ENCODE data around the gene MYH15.

DNA sequence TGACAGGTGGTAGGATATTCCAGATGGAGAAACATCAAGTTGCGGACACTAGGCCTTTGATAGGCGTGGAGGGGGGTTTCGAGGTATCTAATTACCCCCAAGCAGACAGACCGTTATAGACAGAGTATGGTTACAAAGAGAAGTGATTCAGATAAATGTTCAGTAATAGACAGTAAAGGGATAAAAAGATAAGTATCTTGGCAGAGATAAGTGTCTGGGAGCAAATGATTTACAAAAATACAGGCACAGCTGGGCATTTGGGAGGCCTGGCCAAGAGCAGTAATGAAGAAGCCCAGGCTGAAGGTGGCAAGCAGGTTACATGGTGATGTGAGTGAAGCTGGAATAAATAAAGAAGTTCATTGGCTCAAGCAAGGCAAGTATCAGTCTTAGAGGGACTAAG lies 659 bp upstream of the MYH15 start:
- TF ChIP-seq SMC3 (IDR thresholded peaks at IDR 0.05; ENCODE audit: low read depth, low read length) (no peak), POLR2A (IDR thresholded peaks at IDR 0.05; ENCODE audit: low read depth, low read length) (no peak), CHD1 (IDR thresholded peaks at IDR 0.05; ENCODE audit: low read depth, low read length) (no peak)
- TF ChIP-seq, protein P1, sequence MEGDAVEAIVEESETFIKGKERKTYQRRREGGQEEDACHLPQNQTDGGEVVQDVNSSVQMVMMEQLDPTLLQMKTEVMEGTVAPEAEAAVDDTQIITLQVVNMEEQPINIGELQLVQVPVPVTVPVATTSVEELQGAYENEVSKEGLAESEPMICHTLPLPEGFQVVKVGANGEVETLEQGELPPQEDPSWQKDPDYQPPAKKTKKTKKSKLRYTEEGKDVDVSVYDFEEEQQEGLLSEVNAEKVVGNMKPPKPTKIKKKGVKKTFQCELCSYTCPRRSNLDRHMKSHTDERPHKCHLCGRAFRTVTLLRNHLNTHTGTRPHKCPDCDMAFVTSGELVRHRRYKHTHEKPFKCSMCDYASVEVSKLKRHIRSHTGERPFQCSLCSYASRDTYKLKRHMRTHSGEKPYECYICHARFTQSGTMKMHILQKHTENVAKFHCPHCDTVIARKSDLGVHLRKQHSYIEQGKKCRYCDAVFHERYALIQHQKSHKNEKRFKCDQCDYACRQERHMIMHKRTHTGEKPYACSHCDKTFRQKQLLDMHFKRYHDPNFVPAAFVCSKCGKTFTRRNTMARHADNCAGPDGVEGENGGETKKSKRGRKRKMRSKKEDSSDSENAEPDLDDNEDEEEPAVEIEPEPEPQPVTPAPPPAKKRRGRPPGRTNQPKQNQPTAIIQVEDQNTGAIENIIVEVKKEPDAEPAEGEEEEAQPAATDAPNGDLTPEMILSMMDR (conservative IDR thresholded peaks at IDR 0.05; ENCODE audit: low read depth, low read length), result no peak

Data from IMR-90 (cell line).